Astrocyte (in vitro differentiated cells and primary cell): ENCODE data around the gene TCEAL8. TPM values are rescaled to one million over a fixed set of nuclear protein-coding genes. Genes with fewer than 3 reads are reported as not detected.

Experiments
- DNase-seq: peaks from one replicate; pipeline ENCODE4 v3.0.0-alpha.2; 2010; ENCODE audit warnings: low read depth
- FAIRE-seq: peaks from 2 replicates; lab custom pipeline; 2011; peaks lifted over from hg19 to GRCh38; lab: Jason Lieb, UNC
- H2AFZ ChIP-seq: 2 replicates; pipeline ENCODE4 v1.6.0; 2012; ENCODE audit warnings: low read depth, low read length, inconsistent platforms
- H3K27ac ChIP-seq: 2 replicates; pipeline ENCODE4 v1.5.1; 2011; ENCODE audit warnings: low read depth, low read length, inconsistent platforms
- H3K27me3 ChIP-seq: 2 replicates; pipeline ENCODE4 v1.6.0; 2011; ENCODE audit warnings: low read length, inconsistent platforms; ENCODE audit not compliant: insufficient read depth
- H3K36me3 ChIP-seq: 2 replicates; pipeline ENCODE4 v1.5.1; 2011; ENCODE audit warnings: low read length, inconsistent platforms; ENCODE audit not compliant: insufficient read depth
- H3K4me1 ChIP-seq: 2 replicates; pipeline ENCODE4 v1.5.1; 2011; ENCODE audit warnings: low read length, inconsistent platforms; ENCODE audit not compliant: insufficient read depth
- H3K4me2 ChIP-seq: 2 replicates; pipeline ENCODE4 v1.6.0; 2012; ENCODE audit warnings: low read length, inconsistent platforms
- H3K4me3 ChIP-seq: 2 replicates; pipeline ENCODE4 v1.5.1; 2011; ENCODE audit warnings: low read depth, mild to moderate bottlenecking, low read length, inconsistent platforms; ENCODE audit not compliant: insufficient read depth
- H3K79me2 ChIP-seq: 2 replicates; pipeline ENCODE4 v1.6.0; 2012; ENCODE audit warnings: mild to moderate bottlenecking, low read length, inconsistent platforms; ENCODE audit not compliant: insufficient read depth
- H3K9ac ChIP-seq: 2 replicates; pipeline ENCODE4 v1.6.0; 2012; ENCODE audit warnings: mild to moderate bottlenecking, low read length, inconsistent platforms
- H3K9me3 ChIP-seq: 2 replicates; pipeline ENCODE4 v1.5.1; 2012; ENCODE audit warnings: low read depth, mild to moderate bottlenecking, low read length, inconsistent platforms; ENCODE audit not compliant: insufficient read depth
- H4K20me1 ChIP-seq: 2 replicates; pipeline ENCODE4 v1.6.0; 2012; ENCODE audit warnings: low read length, inconsistent platforms; ENCODE audit not compliant: insufficient read depth
- H3K27ac Mint-ChIP-seq: one replicate; pipeline ENCODE4 v1.8.0; 2021; ENCODE audit warnings: mild to moderate bottlenecking, mixed read lengths; ENCODE audit not compliant: unreplicated experiment
- H3K27me3 Mint-ChIP-seq: one replicate; pipeline ENCODE4 v1.8.0; 2021; ENCODE audit warnings: low read depth, mixed read lengths; ENCODE audit not compliant: unreplicated experiment
- H3K36me3 Mint-ChIP-seq: one replicate; pipeline ENCODE4 v1.8.0; 2021; ENCODE audit warnings: low read depth, mixed read lengths; ENCODE audit not compliant: unreplicated experiment
- H3K4me1 Mint-ChIP-seq: one replicate; pipeline ENCODE4 v1.8.0; 2021; ENCODE audit warnings: low read depth, mixed read lengths; ENCODE audit not compliant: unreplicated experiment
- H3K4me3 Mint-ChIP-seq: one replicate; pipeline ENCODE4 v1.8.0; 2021; ENCODE audit warnings: mild to moderate bottlenecking, moderate library complexity, mixed read lengths; ENCODE audit not compliant: unreplicated experiment
- H3K9me3 Mint-ChIP-seq: one replicate; pipeline ENCODE4 v1.8.0; 2021; ENCODE audit warnings: mild to moderate bottlenecking, mixed read lengths; ENCODE audit not compliant: unreplicated experiment
- CTCF ChIP-seq: IDR thresholded peaks from 2 replicates; pipeline ENCODE4 v1.5.1; 2011; ENCODE audit warnings: low read depth, mild to moderate bottlenecking, inconsistent platforms, low read length, moderate library complexity; ENCODE audit not compliant: insufficient read depth
- EZH2 ChIP-seq: IDR thresholded peaks from 2 replicates; pipeline ENCODE4 v1.6.1; 2012; ENCODE audit warnings: mild to moderate bottlenecking, low read length, inconsistent platforms; ENCODE audit not compliant: insufficient read depth
- total RNA-seq: library from RNA; stranded (reverse); gene quantifications from 2 replicates; pipeline ENCODE4 v1.2.1, GENCODE V29; 2021

TCEAL8 gene
- total RNA-seq, 1 donor from 2014 or later = 62.2 TPM

DNA sequence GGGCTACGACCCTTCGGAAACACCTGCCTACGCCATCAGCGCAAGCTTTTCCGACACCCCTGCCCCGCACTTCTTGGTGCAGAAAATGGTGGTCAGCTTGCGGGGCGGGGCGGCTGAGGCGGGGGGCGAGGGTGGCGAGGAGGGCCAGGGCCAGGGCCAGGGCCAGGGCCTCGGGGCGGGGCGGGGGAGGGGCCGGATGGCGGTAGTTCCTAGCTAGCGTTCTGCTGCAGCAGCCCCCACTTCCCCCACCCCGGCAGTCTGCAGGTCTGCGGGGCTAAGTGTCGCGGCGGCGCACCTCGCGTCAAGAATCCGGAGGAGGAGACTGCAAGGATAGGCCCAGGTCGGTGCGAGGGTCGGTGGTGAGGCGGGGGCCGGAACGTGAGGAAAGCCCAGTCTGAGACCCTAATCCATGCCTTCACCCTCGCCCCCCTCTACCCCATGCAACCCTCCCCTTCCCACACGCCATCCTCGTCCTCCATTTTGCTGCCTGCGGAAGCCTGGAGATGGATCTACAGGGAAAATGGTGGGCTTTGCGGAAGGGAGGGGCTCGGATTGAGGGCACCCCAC lies 39.4 kb downstream of the TCEAL8 start:
- Mint-ChIP-seq H3K4me1 (peaks cover 7% of the 10 kb centered on the region), H3K27me3 (no peaks in the 10 kb centered on the region), H3K9me3 (peaks cover 2% of the 10 kb centered on the region), H3K36me3 (peaks cover 3% of the 10 kb centered on the region), H3K4me3 (peak overlapping the region; percentile 87), H3K27ac (peak overlapping the region; percentile 81)
- H4K20me1 ChIP-seq = no peaks in the 10 kb centered on the region
- H3K79me2 ChIP-seq = peaks cover 10% of the 10 kb centered on the region
- no peaks in the 10 kb centered on the region for H3K36me3 ChIP-seq
- H3K4me3 ChIP-seq = peak overlapping the region; percentile 73
- TF ChIP-seq CTCF = no peak
- TF ChIP-seq EZH2 = no peak
- DNase-seq = no peak
- peak overlapping the region; percentile 71 for H2AFZ ChIP-seq
- no peaks in the 10 kb centered on the region for H3K9me3 ChIP-seq
- peak overlapping the region; percentile 81 for H3K4me2 ChIP-seq
- FAIRE-seq = no peak
- H3K27me3 ChIP-seq = no peaks in the 10 kb centered on the region
- peaks cover 2% of the 10 kb centered on the region for H3K4me1 ChIP-seq
- peak overlapping the region; percentile 71 for H3K27ac ChIP-seq
- peak overlapping the region; percentile 91 for H3K9ac ChIP-seq

DNA sequence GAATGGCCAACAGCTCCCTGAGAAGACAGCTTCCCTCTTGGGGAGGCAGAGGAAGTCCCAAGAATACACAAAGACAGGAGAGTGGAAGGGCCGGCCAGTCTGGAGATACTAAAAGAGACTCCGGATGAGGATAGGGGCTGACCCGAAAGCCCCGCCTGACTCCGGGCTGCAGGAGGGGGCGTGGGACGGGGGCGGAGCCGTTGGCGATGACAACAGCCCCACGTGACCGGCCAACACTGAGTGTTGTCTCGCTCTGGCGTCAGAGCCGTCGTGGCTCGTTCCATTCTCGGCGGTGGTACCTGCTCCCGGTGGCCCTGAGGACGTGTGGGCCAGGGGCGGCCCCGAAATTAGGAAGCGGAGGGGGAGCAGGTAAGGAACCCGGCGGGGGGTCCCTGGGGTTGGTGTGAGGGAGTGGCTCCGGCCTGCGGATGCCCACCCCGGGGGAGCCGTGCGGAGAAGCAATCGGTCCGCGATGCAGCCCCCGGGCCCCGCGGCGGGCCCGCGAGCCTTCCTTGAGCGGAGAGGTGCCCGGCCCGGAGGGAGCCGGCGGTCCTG lies 40.0 kb downstream of the TCEAL8 start, which contains the start of gene BEX4:
BEX4 (plus strand) TSS at position 239 of the 555 bp plus-strand sequence. CDS start 1,046 bp downstream, outside the sequence.
- H2AFZ ChIP-seq = peak within 1 kb of the TSS; percentile 80
- H3K4me3 ChIP-seq = peak within 1 kb of the TSS; percentile 73
- H3K9ac ChIP-seq = peak within 1 kb of the TSS; percentile 91
- H4K20me1 ChIP-seq = no peaks in the 10 kb centered on the region
- peaks cover 2% of the 10 kb centered on the region for H3K9me3 Mint-ChIP-seq
- H3K9me3 ChIP-seq = no peaks in the 10 kb centered on the region
- peak within 1 kb of the TSS; percentile 81 for H3K4me2 ChIP-seq
- no peak for TF ChIP-seq EZH2
- TF ChIP-seq CTCF = no peak
- H3K4me1 Mint-ChIP-seq = peaks cover 7% of the 10 kb centered on the region
- no peaks in the 10 kb centered on the region for H3K27me3 ChIP-seq
- no peaks in the 10 kb centered on the region for H3K36me3 ChIP-seq
- peak within 1 kb of the TSS; percentile 88 for H3K27ac Mint-ChIP-seq
- H3K36me3 Mint-ChIP-seq = peaks cover 3% of the 10 kb centered on the region
- peak within 1 kb of the TSS; percentile 71 for H3K27ac ChIP-seq
- H3K4me1 ChIP-seq = peaks cover 2% of the 10 kb centered on the region
- FAIRE-seq = no peak
- no peaks in the 10 kb centered on the region for H3K27me3 Mint-ChIP-seq
- H3K79me2 ChIP-seq = peaks cover 10% of the 10 kb centered on the region
- DNase-seq = peak; percentile 43
- H3K4me3 Mint-ChIP-seq = peak within 1 kb of the TSS; percentile 87
